ENCODE measurements around the gene TBC1D22A.
A peak's percentile ranks its signal among the peaks of the same experiment; 100 is the strongest.

TBC1D22A gene

DNA sequence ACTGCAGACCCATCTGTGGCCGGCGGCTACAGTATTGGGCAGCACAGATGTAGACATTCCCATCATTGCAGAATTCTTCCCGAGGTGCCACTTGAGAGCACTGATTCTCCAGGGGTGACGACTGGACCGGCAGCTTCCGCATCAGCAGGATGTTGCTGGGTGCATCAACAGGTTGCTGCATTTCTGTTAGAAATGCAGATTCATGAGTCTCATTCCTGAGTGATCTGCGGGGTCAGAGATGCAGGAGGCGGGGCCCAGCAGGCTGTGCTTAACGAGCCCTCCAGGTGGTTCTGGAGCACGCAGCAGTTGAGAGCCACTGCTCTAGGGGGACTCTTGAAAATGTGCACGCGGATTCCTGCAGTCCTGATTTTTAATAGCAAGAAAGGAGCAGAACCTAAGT lies 321.8 kb downstream of the TBC1D22A start:
- Histone ChIP-seq H3K36me3 (ENCODE audit: control insufficient read depth, insufficient read depth, low read length) (no peaks in the 10 kb centered on the region), H3K4me1 (ENCODE audit: control insufficient read depth, insufficient read depth, low read length, poor library complexity, severe bottlenecking) (peaks cover 1% of the 10 kb centered on the region), H3K4me3 (ENCODE audit: insufficient read depth, low read depth, low read length, poor library complexity, severe bottlenecking) (no peak overlapping the region), H3K27ac (ENCODE audit: insufficient read depth, low read length, poor library complexity, severe bottlenecking) (no peak overlapping the region), H3K9me3 (ENCODE audit: control insufficient read depth, low read length) (no peaks in the 10 kb centered on the region), H3K27me3 (replicated peaks; ENCODE audit: control insufficient read depth, insufficient read depth, low read length, poor library complexity, severe bottlenecking) (no peaks in the 10 kb centered on the region)
- no peak for DNase-seq

GRCh38 chr22:47086596-47087248 lies 324.3 kb downstream of the TBC1D22A start:
- Histone ChIP-seq H3K4me1 (ENCODE audit: control insufficient read depth, insufficient read depth, low read length, poor library complexity, severe bottlenecking) (peaks cover 15% of the 10 kb centered on the region), H3K27me3 (replicated peaks; ENCODE audit: control insufficient read depth, insufficient read depth, low read length, poor library complexity, severe bottlenecking) (no peaks in the 10 kb centered on the region), H3K4me3 (ENCODE audit: insufficient read depth, low read depth, low read length, poor library complexity, severe bottlenecking) (no peak overlapping the region), H3K36me3 (ENCODE audit: control insufficient read depth, insufficient read depth, low read length) (no peaks in the 10 kb centered on the region), H3K27ac (ENCODE audit: insufficient read depth, low read length, poor library complexity, severe bottlenecking) (no peak overlapping the region), H3K9me3 (ENCODE audit: control insufficient read depth, low read length) (no peaks in the 10 kb centered on the region)
- no peak for DNase-seq

DNA sequence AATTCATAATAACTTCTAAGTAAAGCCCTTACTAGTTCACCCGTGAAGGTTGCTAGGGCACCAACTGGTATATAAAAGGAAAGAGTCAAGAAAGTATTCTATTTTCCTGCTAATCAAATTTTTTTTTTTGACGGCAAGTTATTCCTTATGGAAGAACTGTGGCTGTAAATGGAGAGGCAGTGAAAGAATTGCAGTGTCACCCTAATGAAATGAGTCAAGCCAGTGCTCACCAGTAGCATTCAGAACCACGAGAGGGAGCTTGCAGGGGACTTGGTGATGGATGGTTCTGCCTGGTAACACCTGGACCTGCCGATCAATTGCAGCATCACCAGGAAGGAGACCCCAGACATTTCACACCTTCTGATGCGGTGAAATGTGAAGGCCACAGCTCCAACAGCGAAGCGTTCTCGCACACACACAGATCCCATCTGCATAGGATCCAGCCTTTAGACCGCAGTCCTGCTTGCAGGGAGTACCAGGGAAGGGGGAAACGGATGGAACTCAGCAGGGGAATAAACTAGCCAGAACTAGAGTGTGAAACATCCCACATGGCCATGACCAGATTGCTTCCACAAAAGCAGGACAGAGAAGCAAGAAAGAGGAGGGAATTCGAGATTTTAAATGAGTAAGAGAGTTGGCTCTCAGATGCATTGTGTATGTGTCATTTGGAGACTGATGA lies 326.2 kb downstream of the TBC1D22A start:
- Histone ChIP-seq H3K4me3 (ENCODE audit: insufficient read depth, low read depth, low read length, poor library complexity, severe bottlenecking) (no peak overlapping the region), H3K27me3 (replicated peaks; ENCODE audit: control insufficient read depth, insufficient read depth, low read length, poor library complexity, severe bottlenecking) (no peaks in the 10 kb centered on the region), H3K27ac (ENCODE audit: insufficient read depth, low read length, poor library complexity, severe bottlenecking) (no peak overlapping the region), H3K4me1 (ENCODE audit: control insufficient read depth, insufficient read depth, low read length, poor library complexity, severe bottlenecking) (peaks cover 15% of the 10 kb centered on the region), H3K36me3 (ENCODE audit: control insufficient read depth, insufficient read depth, low read length) (no peaks in the 10 kb centered on the region), H3K9me3 (ENCODE audit: control insufficient read depth, low read length) (no peaks in the 10 kb centered on the region)
- no peak for DNase-seq

GRCh38 chr22:47089374-47089773 lies 326.9 kb downstream of the TBC1D22A start:
- no peak overlapping the region for H3K27ac ChIP-seq (ENCODE audit: insufficient read depth, low read length, poor library complexity, severe bottlenecking)
- no peaks in the 10 kb centered on the region for H3K27me3 ChIP-seq (replicated peaks; ENCODE audit: control insufficient read depth, insufficient read depth, low read length, poor library complexity, severe bottlenecking)
- H3K9me3 ChIP-seq (ENCODE audit: control insufficient read depth, low read length) = no peaks in the 10 kb centered on the region
- H3K4me1 ChIP-seq (ENCODE audit: control insufficient read depth, insufficient read depth, low read length, poor library complexity, severe bottlenecking) = peaks cover 15% of the 10 kb centered on the region
- H3K36me3 ChIP-seq (ENCODE audit: control insufficient read depth, insufficient read depth, low read length) = no peaks in the 10 kb centered on the region
- no peak for DNase-seq
- H3K4me3 ChIP-seq (ENCODE audit: insufficient read depth, low read depth, low read length, poor library complexity, severe bottlenecking) = no peak overlapping the region

- Histone ChIP-seq H3K36me3 (ENCODE audit: control insufficient read depth, insufficient read depth, low read length) (no peaks in the 10 kb centered on the region), H3K4me1 (ENCODE audit: control insufficient read depth, insufficient read depth, low read length, poor library complexity, severe bottlenecking) (peaks cover 15% of the 10 kb centered on the region), H3K4me3 (ENCODE audit: insufficient read depth, low read depth, low read length, poor library complexity, severe bottlenecking) (no peak overlapping the region), H3K9me3 (ENCODE audit: control insufficient read depth, low read length) (no peaks in the 10 kb centered on the region), H3K27ac (ENCODE audit: insufficient read depth, low read length, poor library complexity, severe bottlenecking) (no peak overlapping the region), H3K27me3 (replicated peaks; ENCODE audit: control insufficient read depth, insufficient read depth, low read length, poor library complexity, severe bottlenecking) (no peaks in the 10 kb centered on the region)
- no peak for DNase-seq
Measured at GRCh38 chr22:47089796-47090460, 327.5 kb downstream of the TBC1D22A start.

DNA sequence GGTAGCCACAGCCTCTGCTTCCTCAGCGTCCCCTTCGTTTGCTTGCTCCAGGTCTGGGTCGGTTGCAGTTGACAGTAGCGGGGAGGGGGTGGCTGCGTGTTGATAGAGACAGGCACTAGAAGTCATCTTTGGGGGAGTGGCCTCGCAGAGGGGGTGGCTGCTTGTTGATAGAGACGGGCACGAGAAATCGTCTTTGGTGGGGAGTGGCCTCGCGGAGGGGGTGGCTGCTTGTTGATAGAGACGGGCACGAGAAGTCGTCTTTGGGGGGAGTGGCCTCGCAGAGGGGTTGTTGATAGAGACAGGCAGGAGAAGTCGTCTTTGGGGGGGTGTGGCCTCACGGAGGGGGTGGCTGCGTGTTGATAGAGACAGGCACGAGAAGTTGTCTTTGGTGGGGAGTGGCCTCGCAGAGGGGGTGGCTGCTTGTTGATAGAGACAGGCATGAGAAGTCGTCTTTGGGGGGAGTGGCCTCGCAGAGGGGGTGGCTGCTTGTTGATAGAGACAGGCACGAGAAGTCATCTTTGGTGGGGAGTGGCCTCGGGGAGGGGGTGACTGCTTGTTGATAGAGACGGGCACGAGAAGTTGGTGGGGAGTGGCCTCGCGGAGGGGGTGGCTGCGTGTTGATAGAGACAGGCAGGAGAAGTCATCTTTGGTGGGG lies 328.3 kb downstream of the TBC1D22A start:
- no peaks in the 10 kb centered on the region for H3K9me3 ChIP-seq (ENCODE audit: control insufficient read depth, low read length)
- H3K4me3 ChIP-seq (ENCODE audit: insufficient read depth, low read depth, low read length, poor library complexity, severe bottlenecking) = peak overlapping the region; percentile 7
- no peaks in the 10 kb centered on the region for H3K36me3 ChIP-seq (ENCODE audit: control insufficient read depth, insufficient read depth, low read length)
- H3K4me1 ChIP-seq (ENCODE audit: control insufficient read depth, insufficient read depth, low read length, poor library complexity, severe bottlenecking) = peaks cover 15% of the 10 kb centered on the region
- peak; percentile 12 to 29 (median 19) for DNase-seq
- no peaks in the 10 kb centered on the region for H3K27me3 ChIP-seq (replicated peaks; ENCODE audit: control insufficient read depth, insufficient read depth, low read length, poor library complexity, severe bottlenecking)
- no peak overlapping the region for H3K27ac ChIP-seq (ENCODE audit: insufficient read depth, low read length, poor library complexity, severe bottlenecking)

GRCh38 chr22:47091246-47091651 lies 328.8 kb downstream of the TBC1D22A start:
- no peak overlapping the region for H3K4me3 ChIP-seq (ENCODE audit: insufficient read depth, low read depth, low read length, poor library complexity, severe bottlenecking)
- H3K36me3 ChIP-seq (ENCODE audit: control insufficient read depth, insufficient read depth, low read length) = no peaks in the 10 kb centered on the region
- no peaks in the 10 kb centered on the region for H3K9me3 ChIP-seq (ENCODE audit: control insufficient read depth, low read length)
- H3K27me3 ChIP-seq (replicated peaks; ENCODE audit: control insufficient read depth, insufficient read depth, low read length, poor library complexity, severe bottlenecking) = no peaks in the 10 kb centered on the region
- peaks cover 15% of the 10 kb centered on the region for H3K4me1 ChIP-seq (ENCODE audit: control insufficient read depth, insufficient read depth, low read length, poor library complexity, severe bottlenecking)
- H3K27ac ChIP-seq (ENCODE audit: insufficient read depth, low read length, poor library complexity, severe bottlenecking) = no peak overlapping the region
- no peak for DNase-seq

DNA sequence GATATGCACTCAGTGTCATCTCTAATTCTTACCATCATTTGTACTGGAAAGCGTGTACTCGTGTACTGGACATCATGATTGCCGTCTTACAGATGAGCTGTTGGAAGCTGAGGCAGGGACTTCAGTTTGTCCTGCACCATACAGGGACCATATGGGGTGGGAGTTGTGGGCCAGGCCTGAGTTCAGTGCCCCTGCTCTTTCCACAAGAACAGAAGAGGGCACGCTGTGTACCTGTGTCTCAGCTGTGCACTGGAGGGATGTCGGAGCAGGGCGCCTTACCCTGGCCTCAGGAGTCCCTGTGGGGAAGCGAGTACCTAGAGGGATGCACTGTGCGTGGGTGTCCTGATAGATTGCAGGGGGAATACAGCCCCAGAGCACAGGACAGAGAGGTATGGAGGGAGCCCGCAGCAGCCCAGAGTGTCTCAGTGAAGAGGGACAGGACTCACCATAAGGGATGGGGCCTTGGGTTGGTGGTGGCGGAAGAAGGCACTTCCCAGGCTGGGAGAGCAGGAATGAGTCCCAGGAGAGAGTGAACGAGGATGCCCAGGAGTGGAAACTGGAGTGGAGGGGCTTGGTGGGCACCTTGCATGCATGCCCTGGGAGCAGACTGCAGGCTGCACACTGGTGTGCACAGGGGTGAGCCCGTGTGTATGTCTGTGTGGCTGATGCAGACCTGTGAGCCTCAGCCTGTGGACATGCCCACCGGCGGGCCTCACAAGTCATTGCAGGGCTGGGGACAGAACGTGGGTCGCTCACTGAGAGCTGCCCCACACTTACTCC lies 329.7 kb downstream of the TBC1D22A start:
- Histone ChIP-seq H3K9me3 (ENCODE audit: control insufficient read depth, low read length) (no peaks in the 10 kb centered on the region), H3K36me3 (ENCODE audit: control insufficient read depth, insufficient read depth, low read length) (no peaks in the 10 kb centered on the region), H3K4me3 (ENCODE audit: insufficient read depth, low read depth, low read length, poor library complexity, severe bottlenecking) (no peak overlapping the region), H3K27me3 (replicated peaks; ENCODE audit: control insufficient read depth, insufficient read depth, low read length, poor library complexity, severe bottlenecking) (no peaks in the 10 kb centered on the region), H3K4me1 (ENCODE audit: control insufficient read depth, insufficient read depth, low read length, poor library complexity, severe bottlenecking) (peaks cover 15% of the 10 kb centered on the region), H3K27ac (ENCODE audit: insufficient read depth, low read length, poor library complexity, severe bottlenecking) (no peak overlapping the region)
- no peak for DNase-seq

- DNase-seq = no peak
- Histone ChIP-seq H3K27ac (ENCODE audit: insufficient read depth, low read length, poor library complexity, severe bottlenecking) (no peak overlapping the region), H3K36me3 (ENCODE audit: control insufficient read depth, insufficient read depth, low read length) (no peaks in the 10 kb centered on the region), H3K4me1 (ENCODE audit: control insufficient read depth, insufficient read depth, low read length, poor library complexity, severe bottlenecking) (peaks cover 15% of the 10 kb centered on the region), H3K4me3 (ENCODE audit: insufficient read depth, low read depth, low read length, poor library complexity, severe bottlenecking) (no peak overlapping the region), H3K9me3 (ENCODE audit: control insufficient read depth, low read length) (no peaks in the 10 kb centered on the region), H3K27me3 (replicated peaks; ENCODE audit: control insufficient read depth, insufficient read depth, low read length, poor library complexity, severe bottlenecking) (no peaks in the 10 kb centered on the region)
Measured at GRCh38 chr22:47092896-47093311, 330.5 kb downstream of the TBC1D22A start.

All from effector memory CD4-positive, alpha-beta T cell (primary cell).